Measurements from ENCODE around the gene RAPGEF4.

RAPGEF4 gene

GRCh38 chr2:172702451-172702850 lies 33.2 kb upstream of the RAPGEF4 start:
- in situ Hi-C loops (cut with MboI; ENCODE audit: low pct_unique_long_range_greater_than_20kb, low sequenced_read_pairs, unreplicated experiment): no loop called here
- no peak for DNase-seq (ENCODE audit: low spot score)
- no peak for TF ChIP-seq CTCF (IDR thresholded peaks at IDR 0.05; ENCODE audit: extremely low read depth, insufficient read depth, missing control alignments)

GRCh38 chr2:172704072-172704936 lies 31.3 kb upstream of the RAPGEF4 start:
- peak; percentile 56 for TF ChIP-seq CTCF (IDR thresholded peaks at IDR 0.05; ENCODE audit: extremely low read depth, insufficient read depth, missing control alignments)
- in situ Hi-C loops (cut with MboI; ENCODE audit: low pct_unique_long_range_greater_than_20kb, low sequenced_read_pairs, unreplicated experiment): no loop called here
- DNase-seq (ENCODE audit: low spot score): peak; percentile 41

GRCh38 chr2:172705352-172705751 lies 30.3 kb upstream of the RAPGEF4 start:
- in situ Hi-C loops (cut with MboI; ENCODE audit: low pct_unique_long_range_greater_than_20kb, low sequenced_read_pairs, unreplicated experiment): no loop called here
- no peak for TF ChIP-seq CTCF (IDR thresholded peaks at IDR 0.05; ENCODE audit: extremely low read depth, insufficient read depth, missing control alignments)
- no peak for DNase-seq (ENCODE audit: low spot score)

GRCh38 chr2:172708247-172708646 lies 27.4 kb upstream of the RAPGEF4 start:
- no peak for TF ChIP-seq CTCF (IDR thresholded peaks at IDR 0.05; ENCODE audit: extremely low read depth, insufficient read depth, missing control alignments)
- DNase-seq (ENCODE audit: low spot score): no peak
- in situ Hi-C loops (cut with MboI; ENCODE audit: low pct_unique_long_range_greater_than_20kb, low sequenced_read_pairs, unreplicated experiment): no loop called here

- DNase-seq (ENCODE audit: low spot score): no peak
- no peak for TF ChIP-seq CTCF (IDR thresholded peaks at IDR 0.05; ENCODE audit: extremely low read depth, insufficient read depth, missing control alignments)
- in situ Hi-C loops (cut with MboI; ENCODE audit: low pct_unique_long_range_greater_than_20kb, low sequenced_read_pairs, unreplicated experiment): no loop called here
Measured at GRCh38 chr2:172709566-172710291, 25.9 kb upstream of the RAPGEF4 start.

GRCh38 chr2:172710584-172711047 lies 25.0 kb upstream of the RAPGEF4 start:
- peak; percentile 64 for DNase-seq (ENCODE audit: low spot score)
- in situ Hi-C loops (cut with MboI; ENCODE audit: low pct_unique_long_range_greater_than_20kb, low sequenced_read_pairs, unreplicated experiment): no loop called here
- TF ChIP-seq CTCF (IDR thresholded peaks at IDR 0.05; ENCODE audit: extremely low read depth, insufficient read depth, missing control alignments): peak; percentile 65
